HG03103 (cell line): ENCODE data around the gene FAAP20.
A peak's percentile ranks its signal among the peaks of the same experiment; 100 is the strongest.

Experiments used
- ATAC-seq: cut with Tn5 transposase; IDR thresholded peaks from one replicate; pipeline ENCODE4 v1.9.1; 2021; ENCODE audit warnings: low read depth; ENCODE audit not compliant: unreplicated experiment

Gene FAAP20

GRCh38 chr1:2230781-2231531 lies 36.4 kb upstream of the FAAP20 start:
- no peak for ATAC-seq

GRCh38 chr1:2229911-2230731 lies 35.5 kb upstream of the FAAP20 start:
- no peak for ATAC-seq

GRCh38 chr1:2229037-2229864 lies 34.7 kb upstream of the FAAP20 start:
- no peak for ATAC-seq

- ATAC-seq = no peak
Measured at GRCh38 chr1:2228694-2229036, 34.1 kb upstream of the FAAP20 start.

- no peak for ATAC-seq
Measured at GRCh38 chr1:2228157-2228594, 33.6 kb upstream of the FAAP20 start, which contains the start of gene SKI. TSS of gene SKI (plus strand) at chr1:2228319. CDS start at chr1:2228767, 448 bp downstream.

GRCh38 chr1:2227346-2228156 lies 33.0 kb upstream of the FAAP20 start:
- peak; percentile 87 for ATAC-seq

GRCh38 chr1:2226525-2227345 lies 32.2 kb upstream of the FAAP20 start:
- no peak for ATAC-seq

- ATAC-seq = no peak
Measured at GRCh38 chr1:2224631-2225428, 30.3 kb upstream of the FAAP20 start.

- ATAC-seq = no peak
Measured at GRCh38 chr1:2224170-2224584, 29.6 kb upstream of the FAAP20 start.

GRCh38 chr1:2221271-2221670 lies 26.7 kb upstream of the FAAP20 start:
- no peak for ATAC-seq

GRCh38 chr1:2216767-2217058 lies 22.1 kb upstream of the FAAP20 start:
- ATAC-seq = no peak

- ATAC-seq = no peak
Measured at GRCh38 chr1:2215909-2216766, 21.6 kb upstream of the FAAP20 start.

- ATAC-seq = no peak
Measured at GRCh38 chr1:2215329-2215728, 20.8 kb upstream of the FAAP20 start.

GRCh38 chr1:2214541-2215241 lies 20.1 kb upstream of the FAAP20 start:
- no peak for ATAC-seq

GRCh38 chr1:2213576-2214505 lies 19.3 kb upstream of the FAAP20 start:
- ATAC-seq = no peak
